GM15510 (cell line): ENCODE measurements around the gene SERF2.
A peak's percentile ranks its signal among the peaks of the same experiment; 100 is the strongest.

Experiments used
- POLR2A ChIP-seq: IDR thresholded peaks from 3 replicates; pipeline ENCODE4 v1.6.1; 2011; ENCODE audit warnings: borderline replicate concordance; ENCODE audit not compliant: insufficient read length; ENCODE audit errors: extremely low read depth

The SERF2 gene

DNA sequence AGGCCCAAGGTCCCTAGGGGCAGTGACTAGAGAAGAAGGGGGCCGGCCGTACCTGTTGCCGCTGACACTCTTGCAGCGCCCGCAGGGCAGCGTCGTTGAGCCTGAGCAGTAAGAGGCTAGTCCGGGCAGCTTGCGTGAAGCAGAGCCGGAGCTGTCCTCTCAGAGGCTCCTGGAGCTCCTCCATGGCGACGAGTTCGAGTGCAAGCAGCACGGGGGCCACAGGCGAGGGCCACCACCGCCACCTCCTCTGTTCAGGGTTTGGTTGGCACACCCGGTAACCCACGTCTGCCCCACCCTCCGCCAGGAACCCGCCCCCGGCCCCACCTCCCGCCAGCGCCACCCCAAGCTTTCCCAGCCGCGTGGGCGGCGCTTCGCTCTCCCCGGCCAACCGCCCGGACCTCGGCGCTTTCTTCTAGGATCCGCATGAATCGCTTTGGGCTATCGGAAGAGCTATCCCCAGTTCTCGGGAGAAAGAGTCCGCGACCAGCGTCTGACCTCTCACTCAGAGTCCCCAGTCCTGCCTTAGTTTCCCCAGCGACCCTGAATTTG, 15.3 kb upstream of the SERF2 start, which contains the start of gene ELL3:
ELL3 (minus strand) TSS at position 249 of the 549 bp plus-strand sequence; CDS start at position 184, 65 bp downstream.
- peak; percentile 29 for TF ChIP-seq POLR2A

DNA sequence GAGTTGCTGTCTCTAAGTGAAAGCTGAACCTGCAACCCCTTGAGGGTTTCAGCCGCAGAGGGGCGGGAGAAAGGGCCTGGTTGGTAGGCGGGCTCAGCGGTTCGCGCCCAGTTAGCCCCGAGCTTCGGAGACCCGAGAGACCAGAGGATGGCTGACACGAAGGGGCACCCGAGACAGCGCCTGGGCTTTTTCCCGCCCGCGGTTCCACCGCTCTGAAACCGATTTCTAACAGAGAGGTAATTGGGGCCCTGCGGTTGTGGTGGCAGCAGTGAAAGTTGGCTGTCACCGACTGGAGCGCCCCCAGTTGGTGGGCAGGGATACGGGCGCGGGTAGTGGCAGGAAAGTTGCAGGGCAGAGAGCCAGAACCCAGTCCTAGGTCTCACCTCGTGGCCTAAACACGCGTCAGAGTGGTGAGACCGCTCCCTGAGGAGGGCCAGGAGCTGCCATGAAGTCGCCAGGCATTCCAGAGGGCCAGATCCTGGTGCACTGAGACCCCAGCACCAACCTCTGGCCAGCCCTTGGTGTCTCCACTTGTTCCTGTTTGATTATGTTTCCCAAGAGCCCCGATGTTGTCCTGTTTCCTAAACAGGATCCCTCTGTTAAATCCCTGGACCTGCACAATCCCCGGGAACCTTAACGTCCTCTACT, 14.7 kb upstream of the SERF2 start:
- TF ChIP-seq POLR2A = peak; percentile 21

DNA sequence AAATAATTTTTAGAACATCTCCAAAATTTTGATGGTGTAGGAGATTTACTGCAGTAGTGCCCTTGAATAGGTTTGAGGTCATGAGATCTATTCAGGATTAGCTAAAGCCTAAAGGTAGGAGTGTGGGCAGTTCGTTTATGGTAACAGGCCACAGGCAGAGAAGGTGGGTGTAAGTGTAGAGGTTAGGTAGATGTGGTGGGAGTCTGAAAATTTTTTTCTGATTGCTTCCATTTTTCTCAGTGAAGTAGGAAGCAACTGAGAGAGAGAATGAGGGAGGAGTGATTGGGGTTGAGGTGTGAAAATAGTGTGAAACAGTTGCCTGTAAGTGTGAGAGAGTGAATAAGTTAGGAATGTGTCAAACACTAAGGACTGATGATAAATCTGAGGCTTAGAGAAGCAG, 13.1 kb upstream of the SERF2 start:
- no peak for TF ChIP-seq POLR2A

DNA sequence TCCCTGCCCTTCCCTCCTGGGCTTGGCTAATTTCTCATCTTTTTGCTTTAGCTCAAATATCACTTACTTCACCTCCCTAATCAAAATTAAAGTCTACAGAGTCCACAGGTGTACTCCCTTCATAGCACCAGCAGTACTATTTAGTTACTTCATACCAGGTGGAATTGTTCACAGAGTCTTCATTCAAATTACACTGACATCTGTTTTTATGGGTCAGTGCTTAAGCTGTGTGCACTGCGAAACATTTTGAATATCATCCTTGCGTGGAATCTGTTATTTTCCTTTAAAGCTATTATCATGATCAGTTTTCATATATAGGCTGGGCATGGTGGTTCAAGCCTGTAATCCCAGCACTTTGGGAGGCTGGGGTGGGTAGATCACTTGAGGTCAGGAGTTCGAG, 2.7 kb upstream of the SERF2 start:
- TF ChIP-seq POLR2A = no peak

DNA sequence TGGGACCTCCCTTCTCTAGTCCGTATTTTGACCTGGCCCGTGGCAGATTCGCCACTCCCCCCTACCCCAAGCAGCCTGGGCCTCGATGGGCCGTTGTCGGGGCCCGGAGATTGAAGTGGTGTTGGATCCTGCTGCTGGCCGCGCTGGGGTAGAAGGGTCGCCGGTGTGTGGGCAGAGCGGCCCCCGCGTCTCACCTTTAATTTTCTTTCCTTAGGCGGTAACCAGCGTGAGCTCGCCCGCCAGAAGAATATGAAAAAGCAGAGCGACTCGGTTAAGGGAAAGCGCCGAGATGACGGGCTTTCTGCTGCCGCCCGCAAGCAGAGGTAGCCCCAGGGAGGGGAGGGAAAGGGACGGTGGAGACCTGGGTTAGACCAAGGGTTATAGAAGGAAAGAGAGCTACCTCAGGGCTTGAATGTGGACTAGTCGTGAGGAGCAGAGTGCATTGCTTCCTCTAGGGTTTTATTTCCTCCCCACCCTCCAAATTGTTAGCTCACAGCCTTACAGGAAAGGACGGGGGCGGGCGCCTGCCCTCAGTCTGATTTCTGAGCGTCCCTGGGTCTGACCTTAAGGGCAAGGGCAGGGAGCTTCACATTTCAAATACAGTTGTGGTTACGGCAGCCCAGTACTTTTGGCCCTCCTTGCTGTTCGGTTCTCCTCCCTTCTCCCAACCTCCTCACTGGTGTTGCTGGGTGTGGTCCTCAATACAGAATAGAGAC, 799 bp downstream of the SERF2 start:
- no peak for TF ChIP-seq POLR2A

DNA sequence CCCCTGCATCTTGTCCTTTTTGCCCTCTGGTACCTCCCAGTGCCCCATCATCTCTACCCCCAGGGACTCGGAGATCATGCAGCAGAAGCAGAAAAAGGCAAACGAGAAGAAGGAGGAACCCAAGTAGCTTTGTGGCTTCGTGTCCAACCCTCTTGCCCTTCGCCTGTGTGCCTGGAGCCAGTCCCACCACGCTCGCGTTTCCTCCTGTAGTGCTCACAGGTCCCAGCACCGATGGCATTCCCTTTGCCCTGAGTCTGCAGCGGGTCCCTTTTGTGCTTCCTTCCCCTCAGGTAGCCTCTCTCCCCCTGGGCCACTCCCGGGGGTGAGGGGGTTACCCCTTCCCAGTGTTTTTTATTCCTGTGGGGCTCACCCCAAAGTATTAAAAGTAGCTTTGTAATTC, 1.5 kb downstream of the SERF2 start:
- no peak for TF ChIP-seq POLR2A

DNA sequence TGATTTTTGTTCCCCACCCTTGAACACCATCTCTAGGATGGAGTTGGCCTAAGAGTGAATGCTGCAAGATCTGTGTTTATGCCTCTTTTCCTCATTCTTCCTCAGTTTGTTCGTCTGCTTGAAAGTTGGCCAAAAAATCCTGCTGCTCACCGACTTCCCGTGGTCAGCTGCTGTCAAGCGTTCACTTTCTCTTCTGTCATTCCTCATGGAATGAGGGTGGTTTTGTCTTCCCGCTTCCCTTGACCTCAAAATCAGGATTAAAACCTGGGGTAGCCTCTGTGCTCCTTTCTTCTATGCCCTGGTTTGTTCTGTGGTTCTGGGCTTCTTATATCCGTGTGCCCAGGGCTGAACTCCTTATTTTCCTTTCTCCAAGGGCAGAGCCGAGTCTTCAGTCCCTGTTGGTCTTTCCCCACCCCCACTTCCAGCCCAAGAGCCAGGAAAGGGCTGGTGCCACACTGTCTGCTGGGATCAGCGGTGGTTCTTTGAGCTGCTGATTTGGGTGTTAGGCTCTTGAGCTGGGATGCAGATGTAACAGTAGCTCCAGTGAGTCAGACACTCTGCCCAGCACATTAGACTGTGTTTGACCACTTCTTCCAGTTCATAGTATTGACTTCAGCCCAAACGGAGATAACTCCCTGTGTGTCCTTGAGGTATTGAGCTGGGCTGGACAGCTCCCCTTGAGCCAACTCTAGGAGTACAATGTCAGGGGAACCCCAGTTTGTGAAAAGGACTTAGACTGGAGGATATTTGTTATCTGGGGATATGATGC, 2.3 kb downstream of the SERF2 start:
- no peak for TF ChIP-seq POLR2A

DNA sequence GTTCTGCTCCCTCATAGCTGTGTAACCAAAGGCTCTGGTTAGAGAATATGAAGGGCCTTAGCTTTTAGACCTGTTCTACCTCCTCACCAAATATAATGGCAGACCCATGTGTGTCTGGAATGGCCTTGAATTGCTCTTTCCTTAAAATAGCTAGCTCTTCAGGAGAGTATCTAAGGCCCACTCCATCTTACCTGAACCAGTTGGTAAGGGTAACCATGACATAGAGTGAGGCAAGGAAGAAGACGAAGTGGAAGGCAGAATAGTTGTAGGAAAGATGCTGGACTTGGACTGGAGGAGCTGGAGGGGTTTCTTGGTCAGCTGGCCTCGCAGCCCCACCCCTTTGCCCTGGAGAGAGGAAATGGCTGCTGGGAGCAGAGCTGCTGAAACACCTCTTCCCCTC, 3.1 kb downstream of the SERF2 start:
- no peak for TF ChIP-seq POLR2A

DNA sequence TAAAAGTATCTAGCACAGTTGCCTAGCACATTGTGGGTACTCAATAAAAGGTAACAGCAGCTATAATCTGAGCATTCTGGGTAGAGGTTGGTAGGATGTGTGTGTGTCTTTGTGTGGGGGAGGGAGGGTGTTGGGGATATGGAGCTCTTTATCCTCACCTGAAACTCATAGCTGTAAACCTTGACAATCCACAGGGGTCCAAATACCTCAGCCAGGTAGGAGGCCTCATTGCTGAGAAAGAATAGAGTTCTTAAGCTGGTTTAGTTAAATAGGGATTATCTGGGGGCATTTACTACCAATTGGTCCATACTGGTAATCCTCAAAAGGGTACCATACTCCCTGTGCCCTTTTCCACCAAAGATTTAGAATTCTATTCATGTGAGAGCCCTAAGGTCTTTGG, 3.9 kb downstream of the SERF2 start:
- no peak for TF ChIP-seq POLR2A

DNA sequence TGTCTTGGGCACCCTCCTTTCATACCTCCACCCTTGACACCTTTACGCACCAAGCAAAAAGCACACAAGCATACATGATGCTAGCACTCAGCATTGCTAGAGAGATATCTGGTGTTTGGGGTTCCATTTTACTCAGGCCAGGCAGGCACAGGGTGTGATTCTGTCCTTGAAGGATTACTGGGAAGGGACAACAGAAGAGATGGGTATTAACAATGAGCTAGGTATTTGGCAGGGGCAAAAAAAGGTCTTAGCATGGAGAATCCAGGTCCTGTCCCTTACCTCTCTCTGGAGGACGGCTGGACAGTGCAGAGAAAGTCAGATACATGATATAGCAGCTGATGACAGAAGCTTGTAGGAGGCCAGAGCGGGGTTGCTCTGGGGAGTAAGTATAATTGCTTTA, 4.4 kb downstream of the SERF2 start:
- TF ChIP-seq POLR2A = no peak

DNA sequence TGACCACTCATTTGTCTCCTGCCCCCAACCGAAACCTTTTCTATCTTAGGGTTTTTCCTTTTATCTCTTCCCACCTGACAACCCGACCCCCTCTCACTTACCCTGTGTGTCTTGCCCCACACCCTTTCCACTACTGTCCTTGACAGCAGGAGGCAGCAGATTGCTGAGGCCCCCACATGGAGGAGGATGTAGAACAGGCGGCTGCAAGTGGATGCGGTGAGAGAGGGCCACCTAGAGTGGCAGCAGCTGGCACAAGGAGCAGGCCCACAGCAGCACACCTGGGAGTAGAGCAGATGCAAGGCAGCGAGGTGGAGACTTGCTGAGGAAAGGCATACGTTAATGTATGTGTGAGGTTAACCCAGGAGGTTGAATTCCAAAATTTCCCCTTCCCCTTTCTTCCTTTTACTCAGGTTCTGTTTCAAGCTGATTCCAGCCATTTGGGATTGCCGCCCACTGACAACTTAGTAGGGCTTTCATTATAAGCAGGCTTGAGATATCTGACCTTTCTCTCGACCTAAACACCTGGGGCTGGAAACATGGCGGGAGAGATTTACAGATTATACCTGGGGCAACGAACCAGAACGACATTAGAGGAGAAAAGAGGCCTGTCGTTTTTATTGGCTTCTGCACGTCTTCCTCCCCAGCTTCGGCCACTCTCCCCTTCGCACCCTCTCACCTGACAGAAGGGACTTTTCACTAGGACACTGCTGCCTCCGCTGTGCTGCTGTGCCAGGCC, 7.3 kb downstream of the SERF2 start:
- no peak for TF ChIP-seq POLR2A

DNA sequence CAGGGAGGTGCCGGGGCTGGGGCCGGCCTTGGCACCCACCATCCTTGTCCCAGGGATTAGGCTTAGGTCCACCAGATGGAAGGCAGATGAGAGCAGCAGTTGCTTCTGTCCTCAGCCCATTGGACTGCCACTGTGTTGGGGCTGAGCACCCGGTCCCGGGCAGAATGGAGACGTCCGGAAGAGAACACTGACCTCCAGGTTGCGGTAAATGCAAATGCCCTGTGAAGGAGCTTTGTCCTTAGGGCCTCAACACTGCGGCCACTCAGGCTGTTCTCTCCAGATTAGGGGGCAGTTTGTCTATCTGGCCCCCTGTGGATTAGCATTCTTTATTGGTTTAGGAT, 7.8 kb downstream of the SERF2 start, which contains the start of gene SERINC4:
SERINC4 (minus strand) TSS at position 276 of the 341 bp plus-strand sequence; CDS start at position 42, 234 bp downstream.
- no peak for TF ChIP-seq POLR2A

DNA sequence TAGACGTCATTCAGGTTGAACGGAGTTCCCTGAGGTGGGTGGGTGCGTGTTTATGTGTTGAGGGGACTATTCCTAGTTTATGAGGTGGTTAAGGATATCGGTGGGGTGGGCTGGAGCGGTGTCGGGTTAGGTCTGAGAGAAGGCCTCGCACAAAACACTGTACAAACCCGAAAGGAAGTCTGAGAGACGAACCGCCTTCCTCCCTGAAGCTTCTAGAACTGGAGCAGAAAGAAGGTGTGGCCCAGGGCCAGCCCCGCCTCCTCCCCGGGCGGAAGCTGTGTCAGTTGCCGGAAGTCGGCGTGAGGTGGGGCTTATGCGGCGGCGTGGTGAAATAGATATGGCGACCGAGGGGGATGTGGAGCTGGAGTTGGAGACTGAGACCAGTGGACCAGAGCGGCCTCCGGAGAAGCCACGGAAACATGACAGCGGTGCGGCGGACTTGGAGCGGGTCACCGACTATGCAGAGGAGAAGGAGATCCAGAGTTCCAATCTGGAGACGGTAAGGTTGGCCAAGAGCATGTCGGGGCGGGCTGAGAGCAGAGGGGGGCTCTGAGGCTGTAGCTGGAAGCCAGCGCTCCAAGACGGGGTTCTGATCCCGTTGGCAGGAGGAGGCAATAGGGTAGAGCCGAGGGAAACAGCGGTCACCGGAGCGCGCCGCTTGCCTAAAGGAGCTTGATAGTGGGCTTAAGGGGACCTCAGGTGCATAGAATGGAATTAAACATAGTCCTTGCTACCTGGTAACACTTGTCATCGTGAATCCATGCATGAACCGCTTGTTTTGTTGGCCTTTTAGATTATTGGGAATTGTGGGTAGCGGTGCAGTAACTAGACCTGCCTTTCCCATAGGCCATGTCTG, 8.4 kb downstream of the SERF2 start, which contains the start of gene HYPK:
HYPK (plus strand) TSS at position 314 of the 856 bp plus-strand sequence; CDS start at position 338, 24 bp downstream.
- TF ChIP-seq POLR2A = peak; percentile 68
